Body of pancreas (tissue), 4 donors: Measurements from ENCODE around the gene NMNAT3. TPM values are rescaled to one million over a fixed set of nuclear protein-coding genes. Genes with fewer than 3 reads are reported as not detected.

Source experiments
- ATAC-seq: fragments of 150-250 bp; one replicate; pipeline ENCODE4 v1.9.1; 2016
- DNase-seq, 4 donors: peaks; one replicate each; pipeline ENCODE4 v3.0.0-alpha.2; 2019
- H3K27ac ChIP-seq, 4 donors: fragments of 200-600 bp; sonication (generic); 1 replicate in 3 of 4; 2 replicates in 1 of 4; pipeline versions ENCODE4 v1.5.1 to v1.6.1; 2016 to 2019; ENCODE audit warnings: mild to moderate bottlenecking in 1 of 4, mixed read lengths in 1 of 4, moderate library complexity in 1 of 4
- H3K27me3 ChIP-seq, 2 donors: fragments of 200-600 bp; sonication (generic); one replicate each; pipeline ENCODE4 v1.6.0; 2016; ENCODE audit warnings: mild to moderate bottlenecking in 1 of 2
- H3K36me3 ChIP-seq, 2 donors: fragments of 200-600 bp; sonication (generic); replicated peaks in 1 of 2; 2 replicates each; pipeline ENCODE4 v1.5.1; 2016; ENCODE audit warnings: low read depth in 2 of 2; ENCODE audit not compliant: insufficient read depth in 1 of 2
- H3K4me1 ChIP-seq: fragments of 200-600 bp; sonication (generic); one replicate; pipeline ENCODE4 v1.6.0; 2016
- H3K4me3 ChIP-seq, 2 donors: fragments of 200-600 bp; sonication (generic); 1 replicate in 1 of 2; 2 replicates in 1 of 2; pipeline ENCODE4 v1.5.1; 2016 to 2019
- H3K9me3 ChIP-seq, 3 donors: fragments of 200-600 bp; sonication (generic); 1 replicate in 2 of 3; 2 replicates in 1 of 3; pipeline ENCODE4 v1.5.1; 2016
- CTCF ChIP-seq, 7 experiments: fragments of 450-650 bp in 4 of 7; fragments of 200-600 bp in 3 of 7; sonication (generic) in 3 of 7; IDR thresholded peaks; one replicate each; pipeline ENCODE4 v1.5.1; 2016 to 2019; ENCODE audit warnings: antibody characterized with exemption in 7 of 7
- POLR2A ChIP-seq, 3 donors: fragments of 450-650 bp; IDR thresholded peaks; one replicate each; pipeline ENCODE4 v1.6.1; 2016; ENCODE audit warnings: antibody characterized with exemption in 3 of 3, mild to moderate bottlenecking in 2 of 3
- WGBS, 2 donors: methylation state at CpG; one replicate each; pipeline ENCODE4 v1.1.5; 2017; 5-methylcytosine and 5-hydroxymethylcytosine counted together
- intact Hi-C: fragments of 100-400 bp; cut with DNase I; formaldehyde crosslinking; loops from one replicate; pipeline ENCODE4 v1.15.1; 2023
- total RNA-seq, 2 donors: library from RNA; depleted of rRNA; stranded (reverse); fragments of >200 nt; gene quantifications; one replicate each; pipeline ENCODE4 v1.1.0, GENCODE V29; 2016

NMNAT3 gene
- total RNA-seq, 2 donors from 2014 or later, result 5.7 to 12.9 TPM

DNA sequence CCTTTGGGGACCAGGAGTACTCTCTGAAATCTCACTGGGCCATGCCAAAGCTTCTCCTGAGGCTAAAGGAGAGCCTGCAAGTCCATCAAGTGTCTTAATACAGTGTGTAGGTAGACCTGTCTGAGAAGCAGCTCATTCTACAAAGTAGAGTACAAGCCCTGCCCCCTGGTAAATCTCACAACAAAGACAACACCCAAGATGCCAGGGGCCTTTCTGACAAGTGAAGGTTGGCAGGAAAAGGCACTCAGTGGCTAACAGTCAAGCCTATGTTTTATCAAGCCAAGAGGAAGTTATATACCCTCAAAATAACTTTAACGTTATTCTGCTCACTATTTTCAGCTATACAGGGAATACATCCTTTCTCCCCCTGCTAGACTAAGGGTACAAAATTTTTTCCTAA, 58.3 kb downstream of the NMNAT3 start:
- ATAC-seq (no peak), DNase-seq (no peak)
- Histone ChIP-seq H3K4me3 (no peak overlapping the region), H3K27ac (no peak overlapping the region), H3K36me3 (no peaks in the 10 kb centered on the region), H3K9me3 (no peaks in the 10 kb centered on the region), H3K27me3 (no peaks in the 10 kb centered on the region), H3K4me1 (no peaks in the 10 kb centered on the region)
- TF ChIP-seq CTCF (IDR thresholded peaks at IDR 0.05) (no peak), POLR2A (IDR thresholded peaks at IDR 0.05) (no peak)
- WGBS, 2 donors, result 30 to 94% methylated on average over 1 of the region's 1 CpG
- intact Hi-C loops, result no loop called here

DNA sequence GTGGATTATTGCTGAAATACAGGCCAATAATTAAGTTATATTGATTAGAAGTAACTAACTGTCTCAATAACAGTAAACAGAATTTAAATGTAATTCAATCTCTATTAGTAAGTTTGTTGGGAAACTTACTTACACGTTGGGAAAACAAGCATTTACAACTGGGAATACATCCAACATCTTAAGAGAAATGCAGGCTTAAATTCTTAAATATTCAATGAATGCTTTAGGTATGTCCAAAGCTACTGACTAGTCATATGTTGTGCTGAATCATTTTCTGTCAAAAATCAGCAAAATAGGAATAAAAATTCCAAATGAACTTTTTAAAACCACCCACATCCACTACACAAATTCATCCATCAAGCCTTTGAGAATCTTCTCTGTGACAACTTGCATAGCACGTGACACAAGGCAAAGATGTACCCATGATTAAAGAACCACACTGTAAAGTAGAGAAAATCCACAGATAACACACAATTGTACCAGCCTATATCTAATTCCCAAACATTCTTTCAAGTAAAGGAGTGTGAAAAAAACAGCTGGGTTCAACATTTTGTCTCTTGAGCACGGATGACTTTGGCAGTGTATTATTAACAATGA, 60.0 kb downstream of the NMNAT3 start:
- 69 to 75% methylated on average over 3 of the region's 3 CpGs for WGBS, 2 donors
- no peaks in the 10 kb centered on the region for H3K36me3 ChIP-seq
- no peaks in the 10 kb centered on the region for H3K4me1 ChIP-seq
- no peak overlapping the region for H3K27ac ChIP-seq
- no peaks in the 10 kb centered on the region for H3K9me3 ChIP-seq
- intact Hi-C loops, result no loop called here
- H3K4me3 ChIP-seq, result no peak overlapping the region
- no peak for ATAC-seq
- TF ChIP-seq POLR2A (IDR thresholded peaks at IDR 0.05) (no peak), CTCF (IDR thresholded peaks at IDR 0.05) (no peak)
- H3K27me3 ChIP-seq, result no peaks in the 10 kb centered on the region
- no peak for DNase-seq

- H3K36me3 ChIP-seq, result no peaks in the 10 kb centered on the region
- DNase-seq (no peak), ATAC-seq (no peak)
- H3K4me1 ChIP-seq, result no peaks in the 10 kb centered on the region
- no peak for TF ChIP-seq CTCF (IDR thresholded peaks at IDR 0.05)
- no peak for TF ChIP-seq POLR2A (IDR thresholded peaks at IDR 0.05)
- WGBS, 2 donors, result 93 to 98% methylated on average over 5 of the region's 5 CpGs
- no peaks in the 10 kb centered on the region for H3K27me3 ChIP-seq
- no peaks in the 10 kb centered on the region for H3K9me3 ChIP-seq
- intact Hi-C loops, result no loop called here
- no peak overlapping the region for H3K4me3 ChIP-seq
- H3K27ac ChIP-seq, result no peak overlapping the region
These were observed 66.2 kb downstream of the NMNAT3 start for GRCh38 chr3:139611528-139611927.

- Histone ChIP-seq H3K36me3 (no peaks in the 10 kb centered on the region), H3K4me1 (no peaks in the 10 kb centered on the region), H3K27ac (no peak overlapping the region), H3K27me3 (no peaks in the 10 kb centered on the region), H3K9me3 (no peaks in the 10 kb centered on the region), H3K4me3 (no peak overlapping the region)
- 82 to 84% methylated on average over 4 of the region's 4 CpGs for WGBS, 2 donors
- ATAC-seq, result no peak
- TF ChIP-seq CTCF (IDR thresholded peaks at IDR 0.05) (no peak), POLR2A (IDR thresholded peaks at IDR 0.05) (no peak)
- no peak for DNase-seq
- intact Hi-C loops, result no loop called here
These were observed 66.9 kb downstream of the NMNAT3 start for GRCh38 chr3:139610886-139611285.

- TF ChIP-seq CTCF (IDR thresholded peaks at IDR 0.05) (no peak), POLR2A (IDR thresholded peaks at IDR 0.05) (no peak)
- H3K9me3 ChIP-seq, result no peaks in the 10 kb centered on the region
- DNase-seq, result no peak
- no peak for ATAC-seq
- H3K4me3 ChIP-seq, result no peak overlapping the region
- intact Hi-C loops, result no loop called here
- H3K36me3 ChIP-seq, result no peaks in the 10 kb centered on the region
- no peaks in the 10 kb centered on the region for H3K4me1 ChIP-seq
- WGBS, 2 donors, result 64 to 73% methylated on average over 3 of the region's 3 CpGs
- H3K27ac ChIP-seq, result no peak overlapping the region
- no peaks in the 10 kb centered on the region for H3K27me3 ChIP-seq
These were observed 68.8 kb downstream of the NMNAT3 start for GRCh38 chr3:139608924-139609323.
